ENCODE data around the gene IRAK3.

IRAK3 gene

DNA sequence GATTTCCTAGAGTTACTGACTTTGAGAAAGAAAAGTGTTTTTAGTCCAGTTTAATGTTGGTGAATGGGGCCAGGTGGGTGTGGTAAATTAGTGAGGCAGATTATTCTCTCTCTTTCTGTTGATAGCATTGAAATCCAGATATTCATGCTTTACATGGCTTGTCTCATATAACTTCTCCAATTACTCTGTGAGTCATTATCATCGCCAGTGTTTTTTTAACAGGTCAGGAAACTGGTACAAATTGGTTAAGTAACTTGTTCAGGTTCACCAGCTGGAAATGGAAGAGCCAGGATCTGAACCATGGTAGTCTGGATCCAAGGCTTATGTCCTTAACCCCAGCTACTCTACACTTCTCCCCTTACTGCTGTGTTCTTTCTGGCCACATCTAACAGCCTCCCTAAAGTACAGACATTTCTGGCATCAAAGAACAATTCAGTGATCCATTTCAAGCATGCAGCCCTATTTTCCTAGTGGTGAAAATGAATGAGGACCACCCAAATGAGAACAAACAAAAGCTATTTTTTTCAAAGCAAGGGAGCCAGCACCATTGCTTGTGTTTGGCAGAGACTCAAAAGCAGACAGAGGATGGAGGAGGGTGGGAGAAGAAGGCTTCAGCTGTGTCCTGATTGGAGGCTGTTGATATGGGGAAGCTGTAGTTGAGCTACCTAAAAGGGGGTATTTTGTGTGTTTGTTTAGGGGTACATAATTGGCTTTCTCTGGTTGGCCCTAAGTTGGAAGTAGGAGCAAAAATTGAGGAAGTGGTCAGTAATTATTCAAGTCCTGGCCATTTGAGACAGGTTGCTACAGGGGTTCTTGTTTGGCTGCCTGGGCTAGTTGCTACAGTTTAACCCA, 1.7 kb downstream of the IRAK3 start:
- TF ChIP-seq, protein P1, sequence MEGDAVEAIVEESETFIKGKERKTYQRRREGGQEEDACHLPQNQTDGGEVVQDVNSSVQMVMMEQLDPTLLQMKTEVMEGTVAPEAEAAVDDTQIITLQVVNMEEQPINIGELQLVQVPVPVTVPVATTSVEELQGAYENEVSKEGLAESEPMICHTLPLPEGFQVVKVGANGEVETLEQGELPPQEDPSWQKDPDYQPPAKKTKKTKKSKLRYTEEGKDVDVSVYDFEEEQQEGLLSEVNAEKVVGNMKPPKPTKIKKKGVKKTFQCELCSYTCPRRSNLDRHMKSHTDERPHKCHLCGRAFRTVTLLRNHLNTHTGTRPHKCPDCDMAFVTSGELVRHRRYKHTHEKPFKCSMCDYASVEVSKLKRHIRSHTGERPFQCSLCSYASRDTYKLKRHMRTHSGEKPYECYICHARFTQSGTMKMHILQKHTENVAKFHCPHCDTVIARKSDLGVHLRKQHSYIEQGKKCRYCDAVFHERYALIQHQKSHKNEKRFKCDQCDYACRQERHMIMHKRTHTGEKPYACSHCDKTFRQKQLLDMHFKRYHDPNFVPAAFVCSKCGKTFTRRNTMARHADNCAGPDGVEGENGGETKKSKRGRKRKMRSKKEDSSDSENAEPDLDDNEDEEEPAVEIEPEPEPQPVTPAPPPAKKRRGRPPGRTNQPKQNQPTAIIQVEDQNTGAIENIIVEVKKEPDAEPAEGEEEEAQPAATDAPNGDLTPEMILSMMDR (IDR thresholded peaks at IDR 0.05): no peak

DNA sequence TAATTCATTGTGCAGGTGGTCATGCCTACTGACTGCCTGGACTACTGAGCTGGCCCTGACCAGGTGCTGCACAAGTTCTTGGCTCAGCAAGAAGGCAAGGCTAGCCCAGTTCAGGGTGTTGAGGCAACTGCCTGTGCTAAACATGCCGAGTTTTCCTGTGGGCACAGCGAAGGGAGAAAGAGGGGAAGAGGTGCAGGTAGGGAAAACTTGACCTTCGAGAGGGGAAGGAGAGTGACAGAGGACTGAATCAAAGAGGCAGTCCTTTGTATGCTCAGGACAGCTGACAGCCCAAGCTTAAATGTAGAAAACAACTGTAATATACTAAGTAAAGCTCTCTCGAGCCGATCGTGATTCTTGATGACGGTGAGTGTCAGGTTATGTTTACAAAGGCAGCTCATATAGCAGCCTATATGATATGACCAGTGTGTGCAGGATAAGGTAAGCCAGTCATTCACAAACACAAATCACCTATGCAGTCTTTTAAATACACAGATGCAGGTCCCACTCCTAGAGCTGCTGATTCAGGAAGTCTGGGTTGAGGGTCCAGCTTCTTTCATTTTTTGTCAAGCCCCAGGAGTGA, 2.6 kb downstream of the IRAK3 start:
- TF ChIP-seq, protein P1 (IDR thresholded peaks at IDR 0.05): no peak

DNA sequence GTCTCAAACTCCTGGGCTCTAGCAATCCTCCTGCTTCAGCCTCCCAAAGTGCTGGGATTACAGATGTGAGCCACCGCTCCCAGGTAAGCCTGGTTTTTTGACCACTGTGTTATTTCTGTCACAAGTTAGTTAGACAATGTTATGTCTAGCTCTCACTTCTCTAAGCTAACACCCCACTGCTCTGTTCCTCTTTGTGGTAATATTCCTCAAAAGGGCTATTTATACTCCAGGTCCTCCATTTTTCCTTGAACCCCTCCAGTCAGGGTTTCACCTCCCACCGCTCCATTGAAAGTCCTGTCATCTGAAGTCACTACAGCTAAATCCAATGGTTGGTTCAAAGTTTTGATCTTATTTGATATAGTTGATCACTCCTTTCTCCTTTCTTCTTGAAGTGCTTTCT, 5.1 kb downstream of the IRAK3 start:
- TF ChIP-seq, protein P1 (IDR thresholded peaks at IDR 0.05): no peak

DNA sequence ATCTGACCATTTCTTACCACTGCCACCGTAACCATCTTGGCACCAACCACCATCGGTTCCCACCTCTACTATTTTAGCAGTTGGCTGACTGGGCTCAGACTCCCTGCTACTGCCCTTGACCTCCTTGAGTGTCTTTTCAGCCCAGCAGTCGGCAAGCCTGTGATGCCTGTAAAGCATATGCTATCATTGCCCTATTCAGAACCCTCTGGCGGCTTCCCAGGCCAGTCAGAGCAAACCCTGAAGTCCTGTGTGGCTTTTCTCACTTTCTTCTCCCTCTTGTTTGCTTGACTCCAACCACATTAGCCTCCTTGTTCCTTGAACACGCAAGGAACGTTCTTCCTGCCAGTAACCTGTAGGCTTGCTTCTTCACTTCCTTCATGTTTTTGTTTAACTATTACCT, 6.2 kb downstream of the IRAK3 start:
- TF ChIP-seq, protein P1 (IDR thresholded peaks at IDR 0.05): no peak

DNA sequence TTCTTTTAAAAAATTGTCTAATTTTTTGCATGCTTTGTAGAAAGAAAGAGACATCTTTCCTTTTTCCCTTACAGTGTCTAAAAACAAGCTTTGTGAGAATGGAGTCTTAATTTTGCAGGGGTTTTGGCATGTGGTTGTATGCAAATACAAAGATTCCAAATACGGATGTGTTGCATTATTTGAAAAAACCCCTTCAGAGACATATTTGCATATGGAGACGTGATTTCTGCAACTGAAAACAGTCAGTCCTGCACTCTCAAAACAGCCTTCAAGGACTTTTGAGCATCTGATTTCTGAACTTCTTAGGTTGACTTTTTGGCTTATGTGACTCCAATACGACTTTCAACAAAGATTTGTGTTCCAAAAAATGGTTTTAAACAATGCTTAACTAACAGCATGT, 7.8 kb downstream of the IRAK3 start:
- TF ChIP-seq, protein P1 (IDR thresholded peaks at IDR 0.05): no peak

DNA sequence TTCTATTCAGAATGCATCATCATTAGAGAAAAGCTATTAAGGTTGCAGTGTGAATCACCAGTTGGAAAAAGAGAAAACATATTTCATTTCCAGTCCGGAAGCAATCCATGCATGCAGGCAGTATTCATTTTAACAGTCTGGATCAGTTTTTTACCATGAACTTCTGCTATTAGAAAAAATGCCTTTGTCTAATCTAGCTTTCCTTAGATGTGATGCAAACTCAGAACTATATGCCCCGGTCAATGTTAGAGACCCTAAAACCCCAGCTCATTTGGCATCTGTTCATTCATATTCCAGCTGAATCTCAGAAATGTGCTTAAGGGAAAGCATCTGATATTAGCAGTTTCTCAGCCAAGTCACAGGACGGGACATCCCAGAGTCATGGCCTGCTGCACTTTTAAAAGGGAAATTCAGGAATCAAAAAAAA, 8.5 kb downstream of the IRAK3 start:
- TF ChIP-seq, protein P1 (IDR thresholded peaks at IDR 0.05): no peak

DNA sequence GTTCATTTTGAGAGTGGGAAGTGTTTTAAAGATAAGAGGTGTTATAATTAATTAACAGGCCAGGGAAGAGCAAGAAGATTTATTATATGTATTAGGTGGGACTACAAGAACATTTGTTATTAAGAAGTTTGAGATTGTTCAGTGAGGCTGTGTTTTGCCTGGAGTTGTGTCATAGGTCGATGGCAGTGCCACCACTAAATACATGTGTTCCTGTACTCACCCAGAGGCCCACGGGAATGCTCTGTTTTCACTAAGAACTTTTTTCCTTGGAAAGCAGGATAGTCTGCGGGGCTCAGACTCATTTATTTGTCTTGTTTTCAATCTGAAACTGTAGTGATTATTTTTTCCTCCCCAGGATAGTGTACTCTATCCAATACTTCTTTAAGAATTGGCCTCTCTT, 10.1 kb downstream of the IRAK3 start:
- TF ChIP-seq, protein P1 (IDR thresholded peaks at IDR 0.05): no peak
